ENCODE results near the gene RBM46.
A peak's percentile ranks its signal among the peaks of the same experiment; 100 is the strongest.

The RBM46 gene

DNA sequence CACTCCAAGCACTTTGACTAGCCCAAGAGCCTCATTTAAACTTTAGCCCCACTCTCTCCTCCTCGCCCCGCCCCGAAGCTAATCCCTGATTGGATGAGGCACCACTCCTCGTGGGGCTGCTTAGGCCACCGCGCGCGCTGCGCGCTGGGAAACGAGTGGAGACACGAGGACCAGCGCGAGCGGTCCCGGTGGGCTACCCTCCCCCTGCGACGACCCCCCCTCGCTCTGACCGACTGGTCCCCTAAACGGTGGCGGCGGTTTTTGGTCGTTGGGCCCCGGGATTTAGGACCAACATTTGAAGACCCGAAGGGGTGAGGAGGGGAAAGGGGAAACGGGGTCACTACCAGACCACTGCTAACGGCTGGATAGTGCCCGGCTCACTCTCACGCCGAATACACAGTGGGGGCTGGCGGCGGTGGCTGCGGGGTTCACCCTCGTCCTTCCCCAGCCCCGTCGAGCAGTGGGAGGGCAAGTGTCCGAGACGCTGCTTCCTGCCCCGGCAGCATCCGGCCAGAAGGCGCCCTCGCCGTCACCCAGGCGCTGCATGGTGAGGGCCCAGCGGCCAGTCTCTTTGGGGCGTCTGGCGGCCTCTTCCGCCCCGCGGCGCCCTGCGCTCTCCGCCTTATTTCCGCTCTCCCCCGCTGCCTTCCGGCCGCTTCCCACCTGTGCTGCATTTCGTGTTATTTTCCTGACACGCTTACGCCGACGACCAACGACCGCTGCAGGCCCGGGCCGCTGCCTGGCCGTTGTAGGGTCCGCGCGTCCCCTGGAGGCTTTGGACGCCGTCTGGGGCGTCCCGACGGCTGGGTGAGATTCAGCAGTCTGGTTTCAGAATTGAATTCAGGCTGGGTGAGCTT is at the start of gene RBM46:
TSS of gene RBM46 (plus strand) at position 147 of the 857 bp plus-strand sequence. CDS start 15,481 bp downstream, outside the sequence.
- no peak for DNase-seq (ENCODE audit: low spot score)

- DNase-seq (ENCODE audit: low spot score) = no peak
These were observed 49.3 kb upstream of the RBM46 start for GRCh38 chr4:154731756-154732155.

- no peak for DNase-seq (ENCODE audit: low spot score)
These were observed 48.4 kb upstream of the RBM46 start for GRCh38 chr4:154732669-154733068.

DNA sequence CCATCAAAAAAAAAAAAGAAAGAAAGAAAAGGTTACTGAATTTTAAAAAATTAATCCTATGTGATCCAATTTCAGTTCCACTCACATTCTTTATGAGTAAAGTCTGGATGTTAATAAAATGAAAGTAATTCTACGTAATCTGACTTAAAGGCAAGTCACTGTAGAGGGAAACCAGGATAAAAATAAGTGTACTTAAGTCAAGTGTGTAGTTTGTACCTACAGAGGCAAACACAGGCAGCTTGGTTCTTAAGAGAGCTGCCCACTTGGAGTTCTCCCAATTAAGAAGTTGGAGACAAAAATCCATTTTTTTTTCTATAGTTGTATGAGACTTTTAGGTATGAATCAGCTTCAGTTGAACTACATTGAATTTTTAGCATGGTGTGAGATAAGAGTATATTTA is 44.3 kb upstream of the RBM46 start:
- DNase-seq (ENCODE audit: low spot score) = no peak

DNA sequence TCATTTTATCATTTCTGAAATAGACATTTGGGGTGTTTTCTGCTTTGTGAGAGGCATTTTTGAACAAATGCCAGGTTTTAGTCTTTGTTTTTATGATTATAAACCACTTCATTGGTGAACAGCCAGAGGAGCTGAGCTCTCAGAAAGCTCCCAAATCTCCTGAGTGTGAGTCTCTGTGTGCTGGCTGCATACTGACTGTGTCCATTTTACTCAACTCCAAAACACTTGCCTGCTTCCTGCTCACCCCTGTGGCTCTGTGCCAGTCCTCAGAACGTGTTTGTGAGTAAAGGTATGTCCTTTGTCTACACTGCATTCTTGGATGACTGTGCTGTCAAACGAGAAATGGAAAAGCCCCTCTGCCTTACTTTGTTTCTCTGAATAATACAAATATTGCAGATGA is 42.6 kb upstream of the RBM46 start:
- DNase-seq (ENCODE audit: low spot score) = no peak

- DNase-seq (ENCODE audit: low spot score) = no peak
These were observed 42.0 kb upstream of the RBM46 start for GRCh38 chr4:154739111-154739510.

- DNase-seq (ENCODE audit: low spot score) = no peak
These were observed 40.6 kb upstream of the RBM46 start for GRCh38 chr4:154740462-154740861.

DNA sequence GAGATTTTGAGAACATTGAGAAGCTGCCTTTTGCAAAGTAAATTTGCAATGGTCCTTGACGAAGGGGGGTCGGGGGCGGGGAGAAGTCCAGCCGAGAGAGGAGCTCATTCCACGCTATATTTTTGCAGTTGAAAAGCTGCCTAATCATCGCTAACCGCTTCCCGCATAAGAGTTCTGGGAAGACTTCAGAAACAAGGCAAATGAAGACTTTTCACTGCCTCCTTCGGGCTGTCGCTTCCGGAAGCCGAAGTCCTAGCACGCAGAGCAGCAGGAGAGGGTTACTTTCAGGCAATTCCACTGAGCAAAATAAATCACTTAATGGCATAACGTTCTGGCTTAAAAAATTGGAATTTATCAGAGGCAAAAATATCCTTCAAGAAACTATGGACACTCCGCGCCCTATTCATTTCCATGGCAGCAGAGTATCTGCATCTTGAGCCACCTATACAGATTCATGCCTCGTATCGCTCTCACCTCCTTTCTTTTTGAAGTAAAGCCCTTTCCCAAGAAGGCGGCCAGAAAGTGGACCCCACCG is 39.9 kb upstream of the RBM46 start:
- no peak for DNase-seq (ENCODE audit: low spot score)

DNA sequence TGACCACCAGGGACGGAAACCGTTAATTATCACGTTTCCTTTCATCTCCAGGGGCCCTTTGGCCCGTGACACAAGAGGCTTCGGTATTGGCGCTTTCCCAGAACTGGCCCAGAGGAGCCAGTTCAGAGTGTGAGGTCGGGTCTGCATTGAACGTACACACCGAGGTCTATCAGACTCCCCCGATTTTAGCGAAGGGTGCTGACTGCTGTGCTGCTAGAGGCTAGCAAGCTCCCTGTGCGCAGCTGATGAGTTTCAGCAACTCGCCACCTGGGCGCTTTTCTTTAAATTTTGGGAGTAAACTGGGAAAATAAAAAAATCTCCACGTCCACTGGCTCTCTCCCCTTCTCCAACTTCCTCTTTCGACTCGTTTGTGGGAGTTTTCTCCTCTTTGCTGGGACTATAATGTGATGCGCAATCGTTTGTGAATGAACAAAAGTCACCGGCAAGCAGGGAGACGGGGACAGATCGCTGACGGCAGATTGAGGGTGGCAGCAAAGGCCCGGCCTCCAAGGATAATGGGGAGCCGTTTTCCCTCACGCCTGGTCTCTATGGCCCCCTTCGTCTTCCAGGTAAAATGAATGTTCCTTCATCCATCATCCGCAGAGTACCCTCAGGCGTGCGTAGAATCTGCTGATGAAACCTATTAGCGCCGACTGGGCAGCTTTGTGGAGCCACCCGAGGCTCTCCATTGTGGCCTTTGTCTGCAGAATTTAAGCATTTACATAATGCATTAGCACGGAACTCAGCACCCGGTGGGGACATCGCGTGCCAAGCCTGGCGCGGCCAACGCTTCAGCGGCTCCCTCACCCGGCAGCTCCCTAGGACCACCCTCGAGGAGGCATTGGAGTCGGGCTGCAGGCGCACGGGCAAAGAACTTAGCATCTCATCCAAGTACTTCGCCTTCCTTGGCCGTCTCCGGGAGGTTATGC is 38.9 kb upstream of the RBM46 start:
- DNase-seq (ENCODE audit: low spot score) = no peak

GRCh38 chr4:154743683-154744340 is 37.3 kb upstream of the RBM46 start, which contains the start of gene LRAT:
Gene LRAT (plus strand): TSS chr4:154744000. CDS start chr4:154744327, 327 bp downstream.
- DNase-seq (ENCODE audit: low spot score) = peak; percentile 16

- DNase-seq (ENCODE audit: low spot score) = no peak
These were observed 36.6 kb upstream of the RBM46 start for GRCh38 chr4:154744341-154744926.

- no peak for DNase-seq (ENCODE audit: low spot score)
These were observed 23.4 kb upstream of the RBM46 start for GRCh38 chr4:154757713-154758112.

DNA sequence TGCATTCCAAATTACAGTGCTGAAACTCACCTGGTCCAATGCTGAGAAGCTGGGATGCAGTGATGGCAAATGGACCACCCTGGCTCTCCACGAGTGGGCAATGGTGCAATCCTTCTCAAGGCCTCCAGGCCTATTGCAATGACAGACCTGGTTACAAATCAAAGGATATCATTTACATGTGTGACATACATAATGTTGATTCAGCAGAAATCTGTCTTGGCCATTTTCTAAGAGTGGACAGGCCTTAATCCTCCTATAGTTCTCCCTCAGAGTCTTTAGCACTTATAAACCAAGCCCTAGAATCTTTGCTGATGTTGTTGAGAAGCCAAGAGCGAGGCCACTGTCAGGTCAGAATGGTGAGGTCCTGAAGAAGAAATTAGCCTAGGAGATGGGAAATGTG is 20.2 kb upstream of the RBM46 start:
- DNase-seq (ENCODE audit: low spot score) = no peak

DNA sequence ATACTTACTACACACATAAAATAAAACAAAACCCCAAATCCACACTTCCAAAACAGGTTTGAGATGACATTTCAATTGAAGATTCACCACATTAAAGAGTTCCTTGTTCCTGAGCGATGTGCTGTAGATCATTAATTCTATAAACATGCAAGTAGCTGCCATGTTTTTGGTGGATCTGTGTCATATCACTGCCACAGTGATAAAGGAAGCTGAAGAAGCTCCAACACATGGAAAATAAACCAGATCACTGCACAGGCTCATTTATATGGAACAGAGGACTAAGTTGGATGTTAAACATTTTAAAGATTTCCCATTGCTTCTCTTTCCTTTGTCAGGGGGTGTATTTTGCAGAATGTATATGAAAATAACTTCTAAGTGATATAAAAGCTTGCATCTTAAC is 2.8 kb upstream of the RBM46 start:
- no peak for DNase-seq (ENCODE audit: low spot score)

DNA sequence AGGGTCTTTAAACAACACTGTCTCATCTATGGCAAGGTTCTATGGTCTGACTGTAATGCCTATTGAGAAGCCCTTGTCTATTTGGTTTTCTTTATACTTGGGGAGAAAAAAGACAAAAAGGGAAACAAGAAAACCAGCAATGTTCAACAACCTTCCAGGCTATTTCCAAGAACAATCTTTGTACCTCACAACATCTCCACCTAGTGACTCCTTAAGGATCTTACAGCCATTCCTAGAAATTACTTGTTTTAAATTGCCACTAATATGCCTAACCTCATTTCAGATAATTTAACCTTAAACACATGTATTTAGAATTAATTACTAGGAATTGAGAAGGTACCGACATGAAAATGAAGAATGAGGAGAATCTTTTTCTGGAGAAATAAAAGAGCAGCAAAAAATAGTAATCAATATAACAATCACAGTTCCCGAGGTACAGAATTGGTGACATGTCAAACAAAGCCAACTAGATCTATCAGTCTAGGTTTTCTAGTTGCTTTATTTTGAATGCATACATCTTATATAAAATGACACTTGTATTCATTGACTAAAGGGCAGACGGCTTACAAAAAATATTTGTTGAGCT is 1.6 kb upstream of the RBM46 start:
- no peak for DNase-seq (ENCODE audit: low spot score)

GRCh38 chr4:154781983-154782293 is 866 bp downstream of the RBM46 start:
- DNase-seq (ENCODE audit: low spot score) = no peak

- DNase-seq (ENCODE audit: low spot score) = peak; percentile 7
These were observed 26.1 kb downstream of the RBM46 start for GRCh38 chr4:154807042-154807630.

- DNase-seq (ENCODE audit: low spot score) = no peak
These were observed 37.2 kb downstream of the RBM46 start for GRCh38 chr4:154818230-154818629.

DNA sequence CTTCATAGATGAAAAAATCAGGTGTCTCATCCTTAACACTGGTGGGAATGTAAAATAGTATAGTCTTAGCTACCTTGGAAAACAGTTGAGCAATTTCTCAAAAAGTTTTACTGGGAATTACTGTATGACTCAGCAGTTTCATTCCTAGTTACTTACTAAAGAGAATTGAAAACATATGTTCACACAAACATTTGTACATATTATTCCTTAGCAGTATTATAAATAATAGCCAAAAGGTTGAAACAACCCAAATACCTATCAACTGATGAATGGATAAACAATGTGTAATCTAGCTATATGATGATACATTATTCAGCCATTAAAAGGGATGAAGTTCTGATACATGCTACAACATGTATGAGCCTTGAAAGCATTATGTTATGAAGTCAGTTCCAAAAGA is 41.7 kb downstream of the RBM46 start:
- DNase-seq (ENCODE audit: low spot score) = no peak

DNA sequence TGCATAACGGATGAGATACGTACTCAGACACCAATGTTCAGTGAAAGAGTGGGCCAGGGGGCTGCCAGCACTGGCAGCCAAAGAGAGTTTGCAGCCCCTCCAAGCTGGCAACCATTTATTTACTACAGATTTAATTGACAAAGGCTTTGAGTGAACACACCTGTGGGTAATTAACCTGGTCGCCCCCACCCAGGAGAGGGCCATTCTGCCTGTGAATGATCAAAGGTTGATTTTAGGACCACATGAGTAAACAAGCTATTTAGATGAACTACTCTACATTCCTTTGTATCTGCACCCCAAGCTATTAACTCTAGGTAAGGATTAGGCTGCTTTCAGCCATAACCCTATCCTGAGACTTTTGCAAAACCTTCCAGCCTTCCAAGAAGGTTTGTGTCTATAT is 55.0 kb downstream of the RBM46 start:
- no peak for DNase-seq (ENCODE audit: low spot score)

DNA sequence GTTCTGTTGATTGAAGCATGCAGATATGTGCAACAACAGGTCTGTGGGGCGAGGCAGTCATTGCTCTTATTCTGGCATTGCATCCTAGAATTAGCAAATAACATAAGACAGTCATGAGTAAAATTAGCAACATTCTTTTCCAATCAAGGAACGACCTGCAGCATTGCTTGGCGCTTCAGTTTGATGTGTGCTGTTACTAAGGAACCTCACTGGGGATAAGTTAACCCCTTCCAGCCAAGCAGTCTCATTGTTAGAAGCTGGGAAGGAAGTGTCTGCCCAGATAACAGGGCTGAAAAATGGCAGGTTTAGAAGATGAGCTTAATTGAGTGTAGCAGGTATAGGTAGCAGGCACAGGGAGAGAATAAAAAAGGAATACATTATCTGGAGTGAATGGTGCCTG is 55.4 kb downstream of the RBM46 start:
- DNase-seq (ENCODE audit: low spot score) = no peak
